Erythroblast (primary cell): ENCODE results near the gene EXOC5.

Source experiments
- GATA1 ChIP-seq: IDR thresholded peaks from 2 replicates; pipeline ENCODE4 v1.6.1; 2011; ENCODE audit warnings: low read depth, mild to moderate bottlenecking, control low read depth, low read length, moderate library complexity
- POLR2A ChIP-seq: IDR thresholded peaks from 2 replicates; pipeline ENCODE4 v1.6.1; 2011; ENCODE audit warnings: mild to moderate bottlenecking, low read length

DNA sequence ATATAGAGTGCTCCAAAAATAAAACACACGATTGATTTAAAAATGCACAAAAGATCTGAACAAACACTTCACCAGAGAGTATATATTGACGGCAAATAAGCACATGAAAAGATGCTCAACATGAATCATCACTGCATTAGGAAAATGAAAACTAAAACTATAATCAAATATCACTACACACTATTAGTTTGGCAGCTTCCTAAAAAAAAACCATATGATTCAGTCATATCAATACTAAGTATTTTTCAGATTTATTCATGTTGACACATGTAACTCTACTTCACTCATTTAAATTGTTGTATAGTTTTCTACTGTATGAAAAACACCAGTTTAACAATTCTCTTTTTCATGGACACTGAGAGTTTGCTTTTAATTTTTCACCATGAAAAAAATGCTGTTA is 41.6 kb downstream of the EXOC5 start:
- TF ChIP-seq POLR2A, result no peak
- TF ChIP-seq GATA1, result no peak
